HS-5 (cell line): ENCODE measurements around the gene TADA2B.

Experiments used
- DNase-seq: peaks from one replicate; pipeline ENCODE4 v3.0.0-alpha.2; 2012; ENCODE audit warnings: low read depth

The TADA2B gene

GRCh38 chr4:7043284-7044136, at the start of gene TADA2B:
TADA2B (plus strand) TSS chr4:7043372; CDS start chr4:7043580, 208 bp downstream.
- no peak for DNase-seq

GRCh38 chr4:6996481-6996880, 46.7 kb upstream of the TADA2B start:
- no peak for DNase-seq

- no peak for DNase-seq
Measured at GRCh38 chr4:6999172-7000086, 43.7 kb upstream of the TADA2B start.

- DNase-seq = no peak
Measured at GRCh38 chr4:7000421-7001176, 42.6 kb upstream of the TADA2B start.

- DNase-seq = no peak
Measured at GRCh38 chr4:7001271-7001670, 41.9 kb upstream of the TADA2B start.

GRCh38 chr4:7002336-7002735, 40.8 kb upstream of the TADA2B start:
- no peak for DNase-seq

GRCh38 chr4:7003176-7003878, 39.8 kb upstream of the TADA2B start:
- DNase-seq = no peak

GRCh38 chr4:7003879-7004240, 39.3 kb upstream of the TADA2B start:
- no peak for DNase-seq

- no peak for DNase-seq
Measured at GRCh38 chr4:7004331-7004730, 38.8 kb upstream of the TADA2B start.

GRCh38 chr4:7005571-7005970, 37.6 kb upstream of the TADA2B start:
- no peak for DNase-seq

GRCh38 chr4:7006411-7006810, 36.8 kb upstream of the TADA2B start:
- no peak for DNase-seq

GRCh38 chr4:7007142-7007907, 35.8 kb upstream of the TADA2B start:
- DNase-seq = no peak

GRCh38 chr4:7007944-7008343, 35.2 kb upstream of the TADA2B start:
- DNase-seq = no peak

- DNase-seq = no peak
Measured at GRCh38 chr4:7009564-7009963, 33.6 kb upstream of the TADA2B start.

GRCh38 chr4:7013175-7013574, 30.0 kb upstream of the TADA2B start:
- DNase-seq = no peak

GRCh38 chr4:7014815-7015214, 28.4 kb upstream of the TADA2B start:
- no peak for DNase-seq

- DNase-seq = no peak
Measured at GRCh38 chr4:7015383-7016035, 27.7 kb upstream of the TADA2B start.

- DNase-seq = no peak
Measured at GRCh38 chr4:7016086-7016485, 27.1 kb upstream of the TADA2B start.

- no peak for DNase-seq
Measured at GRCh38 chr4:7016512-7016911, 26.7 kb upstream of the TADA2B start.

GRCh38 chr4:7017446-7018048, 25.6 kb upstream of the TADA2B start:
- no peak for DNase-seq
